A673 (cell line): ENCODE data around the gene MRFAP1.

Experiments
- CTCF ChIP-seq: fragments of 300-800, 200-600 bp; sonication (generic); conservative IDR thresholded peaks from 2 replicates; pipeline ENCODE4 v1.5.1; 2017; ENCODE audit warnings: low read depth, mild to moderate bottlenecking, antibody characterized with exemption, low read length, moderate library complexity, mixed read lengths
- EZH2 ChIP-seq: fragments of 200-600 bp; sonication (generic); IDR thresholded peaks from 2 replicates; pipeline ENCODE4 v1.6.1; 2017; ENCODE audit warnings: borderline replicate concordance, low read depth, mild to moderate bottlenecking, mixed read lengths, antibody characterized with exemption, low read length; ENCODE audit not compliant: poor library complexity, severe bottlenecking

GRCh38 chr4:6680372-6681034 is 40.0 kb downstream of the MRFAP1 start:
- TF ChIP-seq CTCF = no peak; the same call in none of the 2 replicates
- no peak for TF ChIP-seq EZH2
